HL-60 (cell line): ENCODE measurements around the gene LAMA5.

ENCODE experiments used
- DNase-seq, 2 experiments: peaks; one replicate each; pipeline ENCODE4 v3.0.0-alpha.2; 2010 to 2020; ENCODE audit warnings: low read depth in 1 of 2, low spot score in 1 of 2
- H3K27ac ChIP-seq: fragments of 250-450 bp; sonication (Bioruptor Pico); replicated peaks from 2 replicates; pipeline ENCODE4 v1.5.1; 2020; ENCODE audit warnings: mild to moderate bottlenecking, moderate library complexity
- H3K27me3 ChIP-seq: fragments of 250-450 bp; sonication (Bioruptor Pico); 2 replicates; pipeline ENCODE4 v1.5.1; 2021; ENCODE audit warnings: mild to moderate bottlenecking, moderate library complexity; ENCODE audit not compliant: insufficient read depth, poor library complexity, severe bottlenecking
- H3K4me3 ChIP-seq: replicated peaks from 2 replicates; pipeline ENCODE4 v1.5.1; 2011; ENCODE audit warnings: mild to moderate bottlenecking, control low read depth, low read length; ENCODE audit not compliant: insufficient read depth
- CTCF ChIP-seq: IDR thresholded peaks from one replicate; pipeline ENCODE4 v1.5.1; 2011; ENCODE audit warnings: low read length, control low read depth, inconsistent platforms; ENCODE audit not compliant: insufficient read depth
- GABPA ChIP-seq: IDR thresholded peaks from 2 replicates; pipeline ENCODE4 v1.6.1; 2012; ENCODE audit warnings: low read depth
- POLR2AphosphoS5 ChIP-seq: IDR thresholded peaks from 2 replicates; pipeline ENCODE4 v1.6.1; 2012; ENCODE audit warnings: low read depth
- REST ChIP-seq: IDR thresholded peaks from 2 replicates; pipeline ENCODE4 v1.6.1; 2012; ENCODE audit warnings: low read depth; ENCODE audit not compliant: insufficient replicate concordance
- SPI1 ChIP-seq: IDR thresholded peaks from 2 replicates; pipeline ENCODE4 v1.6.1; 2012; ENCODE audit warnings: low read depth, mild to moderate bottlenecking, borderline replicate concordance

The LAMA5 gene

GRCh38 chr20:62392077-62392418 lies 24.9 kb upstream of the LAMA5 start:
- TF ChIP-seq POLR2AphosphoS5 = no peak
- no peak for TF ChIP-seq GABPA
- no peak for TF ChIP-seq CTCF
- no peak for TF ChIP-seq REST
- no peak for TF ChIP-seq SPI1
- Histone ChIP-seq H3K4me3 (no peak overlapping the region), H3K27me3 (no peaks in the 10 kb centered on the region), H3K27ac (no peak overlapping the region)
- no peak for DNase-seq

GRCh38 chr20:62391165-62392076 lies 24.3 kb upstream of the LAMA5 start:
- no peak for TF ChIP-seq CTCF
- TF ChIP-seq GABPA = no peak
- TF ChIP-seq REST = no peak
- 0 out of 2 replicates have a peak, but pooled peaks have one; percentile 5 for TF ChIP-seq POLR2AphosphoS5
- TF ChIP-seq SPI1 = no peak
- Histone ChIP-seq H3K4me3 (no peak overlapping the region), H3K27me3 (no peaks in the 10 kb centered on the region), H3K27ac (no peak overlapping the region)
- no peak for DNase-seq

- TF ChIP-seq CTCF (no peak), POLR2AphosphoS5 (0 out of 2 replicates have a peak, but pooled peaks have one; percentile 9)
- no peaks in the 10 kb centered on the region for H3K27me3 ChIP-seq
- no peak for DNase-seq
- no peak overlapping the region for H3K4me3 ChIP-seq
- H3K27ac ChIP-seq = no peak overlapping the region
Measured at GRCh38 chr20:62390317-62391164, 23.4 kb upstream of the LAMA5 start.
